Parietal lobe (tissue), 1 donor: Measurements from ENCODE around the gene SERPINE2. TPM values are rescaled to one million over a fixed set of nuclear protein-coding genes. Genes with fewer than 3 reads are reported as not detected.

Source experiments
- total RNA-seq: library from RNA; depleted of rRNA; stranded (reverse); fragments of >200 nt; gene quantifications from one replicate; pipeline ENCODE4 v1.2.3, GENCODE V29; 2014

Gene SERPINE2
- total RNA-seq, result 48.8 TPM

GRCh38 chr2:224039080-224039769 lies at the start of gene SERPINE2:
SERPINE2 (minus strand) TSS chr2:224039286; CDS start chr2:224001900, 37,386 bp downstream.

GRCh38 chr2:223957092-223957851 lies 81.8 kb downstream of the SERPINE2 start, which contains the start of gene MRPL44:
MRPL44 (plus strand) TSS chr2:223957463; CDS start chr2:223957473, 10 bp downstream.

GRCh38 chr2:223944703-223945531 lies 94.2 kb downstream of the SERPINE2 start, which contains the start of gene WDFY1:
WDFY1 (minus strand) TSS chr2:223945335; CDS start chr2:223945284, 51 bp downstream.

Other genes starting within 250 kb of the SERPINE2 start
- 8.5 TPM for gene AP1S3, start 201.7 kb downstream of the SERPINE2 start, total RNA-seq
- gene WDFY1, start 94.0 kb downstream of the SERPINE2 start, total RNA-seq, result 53.2 TPM
- 43.8 TPM for gene MRPL44, start 81.8 kb downstream of the SERPINE2 start, total RNA-seq